GM12875 (cell line): Measurements from ENCODE around the gene WASHC4.

Experiments
- H3K4me3 ChIP-seq: one replicate; pipeline ENCODE4 v1.5.1; 2011; ENCODE audit warnings: low read depth, low read length, control low read depth
- CTCF ChIP-seq: IDR thresholded peaks from 2 replicates; pipeline ENCODE4 v1.5.1; 2011; ENCODE audit warnings: low read depth, mild to moderate bottlenecking, control low read depth, inconsistent platforms, low read length, moderate library complexity, borderline replicate concordance; ENCODE audit not compliant: insufficient read depth

Gene WASHC4

DNA sequence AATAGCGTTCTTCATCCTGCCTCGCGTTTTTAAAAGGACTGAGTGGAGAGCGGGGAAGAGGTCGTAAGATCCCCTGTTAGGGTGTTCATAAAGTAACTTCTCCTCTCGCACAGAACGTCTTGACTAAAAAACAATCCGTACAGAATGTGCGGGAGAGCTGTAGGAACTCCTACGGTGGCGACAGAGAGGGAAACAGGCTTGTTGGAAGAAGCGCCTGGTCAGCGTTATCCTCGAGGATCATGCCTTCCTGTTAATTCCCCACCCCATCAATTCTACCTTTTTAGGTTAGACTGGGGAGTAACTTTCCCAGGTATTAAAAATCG is 399 bp upstream of the WASHC4 start:
- H3K4me3 ChIP-seq = peak overlapping the region; percentile 99
- no peak for TF ChIP-seq CTCF

DNA sequence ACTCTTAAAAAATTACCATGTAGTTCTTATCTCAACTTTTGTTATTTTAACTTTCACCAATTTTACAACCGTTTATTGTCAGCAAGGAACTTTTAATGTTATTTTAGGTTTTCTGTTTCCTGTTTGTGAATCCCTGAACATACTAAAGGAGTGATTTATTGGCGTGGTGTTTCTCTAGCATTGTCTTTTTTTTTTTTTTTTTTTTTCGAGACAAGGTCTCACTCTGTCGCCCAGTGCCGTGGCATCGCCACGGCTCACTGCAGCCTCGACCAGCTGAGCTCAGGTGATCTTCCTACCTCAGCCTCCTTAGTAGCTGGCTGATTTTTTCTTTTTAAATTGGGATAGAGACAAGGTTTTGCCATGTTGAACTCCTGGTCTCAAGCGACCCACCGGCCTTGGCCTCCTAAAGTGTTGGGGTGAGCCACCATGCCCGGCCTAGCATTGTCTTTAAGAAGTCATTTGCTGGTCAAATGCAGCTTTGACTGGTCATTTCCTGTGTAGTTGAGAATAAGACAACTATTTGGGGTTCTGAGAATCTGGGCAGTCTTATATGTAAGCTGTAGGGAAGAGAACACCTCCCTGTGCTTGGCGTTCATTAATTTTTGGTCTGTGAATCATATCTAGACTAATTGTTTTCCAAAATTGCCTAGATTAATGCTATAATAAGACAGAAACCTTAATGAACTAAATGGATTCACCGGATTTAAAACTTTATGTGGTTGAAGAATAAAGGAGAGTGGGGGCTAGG is 2.1 kb downstream of the WASHC4 start:
- H3K4me3 ChIP-seq = peak overlapping the region; percentile 99
- TF ChIP-seq CTCF = no peak

DNA sequence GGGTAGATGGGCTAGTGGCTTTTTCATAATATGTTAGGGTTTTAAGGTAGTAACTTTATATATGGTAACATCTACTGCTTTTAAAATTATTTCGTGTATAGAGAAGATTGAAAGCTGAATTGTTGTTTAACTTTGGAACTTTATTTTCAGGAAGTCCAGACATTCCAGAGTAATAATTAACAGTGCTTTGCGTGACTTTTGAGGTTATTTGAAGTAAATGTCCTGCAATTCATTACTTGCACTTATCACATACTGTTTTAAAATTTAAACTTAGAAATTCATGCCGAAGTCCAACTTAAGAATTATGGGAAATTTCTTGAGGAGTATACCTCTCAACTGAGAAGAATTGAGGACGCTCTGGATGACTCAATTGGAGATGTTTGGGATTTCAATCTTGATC is 3.3 kb downstream of the WASHC4 start:
- no peak overlapping the region for H3K4me3 ChIP-seq
- no peak for TF ChIP-seq CTCF

GRCh38 chr12:105113094-105113493 is 5.6 kb downstream of the WASHC4 start:
- TF ChIP-seq CTCF = no peak
- H3K4me3 ChIP-seq = no peak overlapping the region

GRCh38 chr12:105116969-105117368 is 9.4 kb downstream of the WASHC4 start:
- no peak for TF ChIP-seq CTCF
- no peak overlapping the region for H3K4me3 ChIP-seq

- no peak overlapping the region for H3K4me3 ChIP-seq
- TF ChIP-seq CTCF = no peak
Measured at GRCh38 chr12:105120551-105120950, 13.0 kb downstream of the WASHC4 start.

DNA sequence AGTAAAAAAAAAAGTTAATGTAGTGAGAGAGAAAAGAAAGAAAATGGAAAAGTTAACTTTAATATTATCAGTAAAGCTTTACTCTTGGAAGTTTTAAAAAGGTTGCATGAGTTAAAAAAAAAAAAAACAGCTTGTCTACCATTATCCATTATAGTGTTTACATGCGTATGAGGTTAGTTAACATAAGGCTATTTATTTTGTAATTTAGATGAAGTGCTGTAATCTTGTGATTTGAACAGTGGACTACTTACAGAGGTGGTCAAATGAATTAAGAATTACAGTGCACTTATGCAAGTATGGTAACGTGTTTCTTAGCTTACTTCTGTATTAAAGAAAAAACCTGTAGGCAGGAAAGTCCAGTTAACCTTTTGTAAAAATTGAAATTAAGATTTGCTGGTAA is 30.7 kb downstream of the WASHC4 start:
- H3K4me3 ChIP-seq = no peak overlapping the region
- no peak for TF ChIP-seq CTCF
